Stimulated activated naive CD8-positive, alpha-beta T cell treated with anti-CD3 and anti-CD28 coated beads, Interleukin-15, Interleukin-2, amounts not matched to agents 100 U/mL and 50 U/mL, for 24 hours (primary cell): Measurements from ENCODE around the gene S100A11.

Experiments
- ATAC-seq: fragments of 150-1000 bp; cut with Tn5 transposase; one replicate; pipeline ENCODE4 v1.10.0; 2021
- DNase-seq: peaks from one replicate; pipeline ENCODE4 v3.0.0; 2021

S100A11 gene

GRCh38 chr1:152039461-152039860, 2.7 kb upstream of the S100A11 start:
- ATAC-seq: no peak

GRCh38 chr1:152038871-152039270, 2.1 kb upstream of the S100A11 start:
- DNase-seq (no peak), ATAC-seq (no peak)

More at GRCh38 chr1:152039461-152039860, 2.7 kb upstream of the S100A11 start:
- DNase-seq: no peak

GRCh38 chr1:152035539-152036266, 1.1 kb downstream of the S100A11 start:
- DNase-seq (peak; percentile 19), ATAC-seq (no peak)

- peak; percentile 73 for DNase-seq
- ATAC-seq: peak; percentile 66
Measured at GRCh38 chr1:152034654-152035538, 1.9 kb downstream of the S100A11 start.

GRCh38 chr1:152034324-152034653, 2.5 kb downstream of the S100A11 start:
- DNase-seq (no peak), ATAC-seq (no peak)

- DNase-seq: no peak
- ATAC-seq: no peak
Measured at GRCh38 chr1:152029929-152030211, 6.9 kb downstream of the S100A11 start.

- DNase-seq (peak; percentile 25), ATAC-seq (peak; percentile 71)
Measured at GRCh38 chr1:152029144-152029928, 7.5 kb downstream of the S100A11 start.

GRCh38 chr1:152026895-152027294, 9.9 kb downstream of the S100A11 start:
- DNase-seq (no peak), ATAC-seq (no peak)

- ATAC-seq (no peak), DNase-seq (no peak)
Measured at GRCh38 chr1:152024223-152024622, 12.6 kb downstream of the S100A11 start.

GRCh38 chr1:152023221-152023620, 13.6 kb downstream of the S100A11 start:
- DNase-seq: no peak
- ATAC-seq: no peak

GRCh38 chr1:152022474-152022873, 14.3 kb downstream of the S100A11 start:
- ATAC-seq (no peak), DNase-seq (no peak)

GRCh38 chr1:152021569-152021968, 15.2 kb downstream of the S100A11 start:
- no peak for DNase-seq
- no peak for ATAC-seq

- no peak for DNase-seq
- ATAC-seq: no peak
Measured at GRCh38 chr1:152020849-152021248, 16.0 kb downstream of the S100A11 start.

GRCh38 chr1:152018537-152018936, 18.3 kb downstream of the S100A11 start:
- DNase-seq (peak; percentile 45), ATAC-seq (no peak)

GRCh38 chr1:152015766-152016165, 21.0 kb downstream of the S100A11 start:
- no peak for DNase-seq
- no peak for ATAC-seq

GRCh38 chr1:152014943-152015342, 21.9 kb downstream of the S100A11 start:
- no peak for ATAC-seq
- DNase-seq: no peak

GRCh38 chr1:152013664-152014237, 23.1 kb downstream of the S100A11 start:
- ATAC-seq: no peak
- peak; percentile 53 for DNase-seq

- ATAC-seq (no peak), DNase-seq (no peak)
Measured at GRCh38 chr1:152009691-152010090, 27.1 kb downstream of the S100A11 start.

GRCh38 chr1:152007047-152007446, 29.8 kb downstream of the S100A11 start:
- DNase-seq (no peak), ATAC-seq (no peak)

- ATAC-seq (no peak), DNase-seq (no peak)
Measured at GRCh38 chr1:152005360-152005912, 31.4 kb downstream of the S100A11 start.

GRCh38 chr1:152003846-152004442, 32.9 kb downstream of the S100A11 start:
- no peak for DNase-seq
- ATAC-seq: no peak

- DNase-seq (no peak), ATAC-seq (no peak)
Measured at GRCh38 chr1:152002960-152003359, 33.8 kb downstream of the S100A11 start.
